GM18907 (cell line): ENCODE data around the gene E2F7.

Source experiments
- ATAC-seq: cut with Tn5 transposase; IDR thresholded peaks from one replicate; pipeline ENCODE4 v1.9.1; 2021; ENCODE audit warnings: mild to moderate bottlenecking, moderate library complexity; ENCODE audit not compliant: unreplicated experiment

Gene E2F7

DNA sequence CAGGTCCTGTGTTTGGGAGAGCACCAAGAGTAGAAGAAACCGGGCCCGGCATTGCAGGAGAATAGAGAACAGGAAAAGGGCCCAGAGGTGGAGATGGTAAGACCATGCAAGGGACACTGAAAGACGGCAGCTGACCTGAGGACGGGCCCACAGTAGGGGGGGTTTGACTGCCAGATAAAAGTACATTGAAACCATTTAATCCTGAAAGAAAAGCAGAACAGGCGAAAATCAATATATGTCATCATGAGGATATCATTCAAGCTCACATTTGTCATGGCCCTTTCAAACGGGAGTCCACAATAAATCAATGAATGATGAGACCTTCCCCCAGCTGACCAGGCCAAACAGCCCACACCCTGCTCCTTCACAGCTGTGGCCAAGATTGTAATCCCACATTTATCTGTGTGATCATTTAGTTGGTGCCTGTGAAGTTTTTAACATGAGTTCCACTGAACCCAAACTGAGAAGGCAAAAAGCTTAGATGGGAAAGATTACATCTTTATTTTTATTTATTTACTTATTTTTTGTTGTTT is 39.5 kb downstream of the E2F7 start:
- ATAC-seq: no peak

- no peak for ATAC-seq
Observed at GRCh38 chr12:77023501-77023900, 41.9 kb downstream of the E2F7 start.

DNA sequence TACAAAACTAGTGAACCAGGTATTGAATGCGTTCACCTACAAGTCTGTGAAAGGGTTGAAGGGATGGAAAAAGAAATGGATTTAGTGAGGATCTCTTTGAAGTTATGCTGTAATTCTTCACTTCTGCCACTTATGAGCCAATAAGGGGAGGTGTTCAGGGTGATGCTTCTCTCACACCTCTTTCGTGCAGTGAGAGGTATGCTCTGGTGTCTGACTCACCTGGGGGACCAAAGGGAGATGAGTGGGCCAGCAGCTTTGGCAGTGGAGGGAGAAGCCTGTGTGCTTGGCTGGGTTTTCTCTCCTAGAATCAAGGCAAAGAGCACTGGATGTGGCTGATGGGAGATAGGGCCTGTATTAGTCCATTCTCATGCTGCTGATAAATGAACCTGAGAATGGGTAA is 45.4 kb downstream of the E2F7 start:
- no peak for ATAC-seq

DNA sequence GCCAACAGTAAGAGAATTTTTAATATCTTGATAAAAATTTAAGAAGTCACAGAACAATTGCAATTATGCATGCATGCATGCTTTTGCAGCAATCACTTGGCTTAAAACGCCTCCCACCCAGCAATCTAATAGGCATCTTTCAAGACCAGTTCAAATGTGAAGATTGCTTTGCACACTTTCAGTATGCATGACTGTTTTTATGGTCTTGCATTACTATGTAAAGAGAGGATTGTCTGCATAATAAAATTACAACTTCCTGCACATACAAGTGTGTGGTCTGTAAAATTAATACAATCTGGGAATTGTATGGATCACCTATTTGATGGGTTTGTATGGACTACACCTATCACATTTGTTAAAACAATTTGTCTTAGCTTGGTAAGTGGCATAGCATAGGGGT is 48.8 kb downstream of the E2F7 start:
- ATAC-seq: no peak

GRCh38 chr12:77013091-77013490 is 52.3 kb downstream of the E2F7 start:
- no peak for ATAC-seq

- ATAC-seq: peak; percentile 97
Observed at GRCh38 chr12:77010691-77011548, 54.4 kb downstream of the E2F7 start.

- ATAC-seq: no peak
Observed at GRCh38 chr12:77007476-77007875, 57.9 kb downstream of the E2F7 start.

DNA sequence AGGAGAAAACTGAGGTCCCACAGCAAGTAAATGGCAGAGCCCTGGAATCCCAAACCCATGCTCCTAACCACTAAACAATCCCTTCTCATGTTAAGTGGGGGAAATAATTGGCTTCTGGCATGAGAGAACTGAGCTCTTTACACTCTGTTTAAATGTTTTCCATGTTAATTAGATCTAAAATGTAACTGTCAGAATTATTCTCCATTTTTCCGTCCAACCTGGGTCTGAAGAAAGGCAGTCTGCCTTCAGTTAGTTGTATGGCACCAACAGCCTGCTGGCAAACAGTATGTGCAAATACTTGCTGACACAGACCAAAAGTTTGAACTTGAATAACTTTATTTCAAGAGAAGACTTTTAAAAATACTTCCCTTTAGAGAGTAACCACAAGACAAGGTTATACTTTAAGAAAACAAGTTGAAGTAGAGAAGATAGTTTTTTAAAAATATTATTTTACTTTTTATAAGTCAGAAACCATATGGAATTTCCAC is 59.7 kb downstream of the E2F7 start:
- ATAC-seq: no peak

DNA sequence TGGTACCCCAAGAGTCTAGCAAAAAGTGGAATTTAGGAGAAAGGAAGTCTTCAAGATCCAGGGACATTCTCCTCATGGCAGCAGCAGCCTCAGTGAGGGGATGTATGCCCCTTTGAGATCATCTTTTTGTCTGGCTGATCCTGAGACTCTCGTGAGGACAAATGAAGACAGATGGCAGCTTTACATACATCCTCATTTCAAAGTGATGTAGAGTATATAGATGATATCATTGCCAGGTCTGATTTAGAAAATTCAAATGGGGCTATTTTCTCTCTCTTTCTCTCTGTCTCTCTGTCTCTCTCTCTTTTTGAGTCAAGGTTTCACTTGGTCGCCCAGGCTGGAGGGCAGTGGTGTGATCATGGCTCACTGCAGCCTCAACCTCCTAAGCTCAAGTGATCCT is 61.5 kb downstream of the E2F7 start:
- no peak for ATAC-seq

GRCh38 chr12:77003246-77003645 is 62.1 kb downstream of the E2F7 start:
- no peak for ATAC-seq

GRCh38 chr12:77002382-77002781 is 63.0 kb downstream of the E2F7 start:
- ATAC-seq: no peak

DNA sequence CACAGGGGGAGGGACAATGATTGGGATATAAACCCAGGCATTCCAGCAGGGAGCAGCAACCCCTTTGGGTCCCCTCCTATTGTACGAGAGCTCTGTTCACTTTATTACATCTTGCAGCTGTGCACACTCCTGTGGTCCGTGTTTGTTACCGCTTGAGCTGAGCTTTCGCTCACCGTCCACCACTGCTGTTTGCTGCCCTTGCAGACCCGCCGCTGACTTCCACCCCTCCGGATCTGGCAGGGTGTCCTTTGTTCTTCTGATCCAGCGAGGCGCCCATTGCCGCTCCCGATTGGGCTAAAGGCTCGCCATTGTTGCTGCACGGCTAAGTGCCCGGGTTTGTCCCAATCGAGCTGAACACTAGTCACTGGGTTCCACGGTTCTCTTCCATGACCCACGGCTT is 64.1 kb downstream of the E2F7 start:
- ATAC-seq: no peak

GRCh38 chr12:76998908-76999556 is 66.3 kb downstream of the E2F7 start:
- no peak for ATAC-seq

GRCh38 chr12:76998386-76998785 is 67.0 kb downstream of the E2F7 start:
- no peak for ATAC-seq

DNA sequence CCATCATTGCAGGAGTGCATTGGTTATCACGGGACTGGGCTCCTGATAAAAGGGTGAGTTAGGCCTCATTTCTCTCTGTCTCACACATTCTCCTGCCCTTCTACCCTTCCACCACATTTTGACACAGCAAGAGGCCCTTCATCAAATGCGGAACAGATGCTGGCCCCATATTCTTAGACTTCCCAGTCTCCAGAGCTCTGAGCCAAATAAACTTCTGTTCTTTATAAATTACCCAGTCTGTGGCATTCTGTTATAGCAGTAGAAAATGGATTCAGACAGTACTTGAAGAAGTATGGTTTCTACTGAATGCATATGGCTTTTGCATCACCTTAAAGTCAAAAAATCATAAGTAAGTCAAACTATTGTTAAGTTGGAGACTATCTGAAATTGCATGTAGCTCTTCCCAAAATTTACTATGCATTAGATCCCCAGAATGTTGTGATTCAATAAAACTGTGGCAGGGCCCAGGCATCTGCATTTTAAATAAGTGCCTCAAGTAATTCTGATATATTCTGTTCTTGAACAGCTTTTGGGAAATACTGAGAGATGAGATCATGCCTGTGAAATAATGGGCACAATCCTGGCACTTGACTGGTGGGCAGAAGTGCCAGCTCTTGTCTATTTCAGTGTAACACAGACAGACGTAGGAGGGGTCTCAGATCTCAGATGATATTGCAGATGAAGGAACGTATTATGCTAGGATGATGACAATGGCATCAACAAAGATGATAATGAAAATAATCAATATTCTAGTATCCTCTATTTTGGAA is 68.2 kb downstream of the E2F7 start:
- no peak for ATAC-seq

DNA sequence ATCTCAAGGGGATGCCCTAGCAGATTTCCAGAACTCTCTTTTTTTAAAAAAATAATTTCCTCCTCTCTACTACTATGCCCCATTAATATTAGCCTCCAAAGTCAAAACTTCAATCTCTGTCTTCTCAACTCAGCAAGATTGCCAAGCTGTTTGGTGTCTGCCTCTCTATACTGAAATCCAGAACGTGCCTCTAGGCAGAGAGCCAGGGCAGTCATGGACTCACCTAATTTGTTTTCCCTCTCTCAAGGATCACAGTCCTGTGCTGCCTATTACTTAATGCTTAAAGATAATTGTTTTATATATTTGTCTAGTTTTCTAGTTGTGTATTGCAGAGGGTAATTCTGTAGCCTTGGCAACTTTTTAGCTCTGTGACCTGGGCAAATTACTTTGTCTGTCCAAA is 74.7 kb downstream of the E2F7 start:
- ATAC-seq: no peak

- no peak for ATAC-seq
Observed at GRCh38 chr12:76984566-76984965, 80.8 kb downstream of the E2F7 start.

DNA sequence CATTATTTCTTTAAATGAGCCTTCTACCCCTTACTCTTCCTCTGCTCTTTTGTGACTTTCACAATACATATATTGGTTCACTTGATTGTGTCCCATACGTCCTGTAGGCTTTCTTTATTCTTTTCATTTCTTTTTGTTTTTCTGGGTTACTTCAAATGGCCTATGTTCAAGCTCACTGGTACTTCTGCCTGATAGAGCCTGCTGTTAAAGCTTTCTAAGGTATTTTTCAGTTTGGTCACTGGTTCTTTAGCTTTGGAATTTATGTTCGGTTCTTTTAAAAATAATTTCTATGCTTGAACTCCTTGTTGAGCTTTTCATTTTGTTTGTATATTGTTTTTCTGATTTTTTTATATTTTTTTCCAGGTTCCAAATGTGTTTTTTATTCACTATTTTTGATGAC is 81.9 kb downstream of the E2F7 start:
- no peak for ATAC-seq

GRCh38 chr12:76980196-76980595 is 85.2 kb downstream of the E2F7 start:
- ATAC-seq: no peak

GRCh38 chr12:76976777-76977382 is 88.5 kb downstream of the E2F7 start:
- no peak for ATAC-seq
